GM18519 (cell line): ENCODE results near the gene AAK1.

Experiments
- ATAC-seq: cut with Tn5 transposase; IDR thresholded peaks from one replicate; pipeline ENCODE4 v1.9.1; 2021; ENCODE audit warnings: mild to moderate bottlenecking, moderate library complexity; ENCODE audit not compliant: unreplicated experiment, low FRiP score

Gene AAK1

GRCh38 chr2:69549421-69549820, 94.1 kb downstream of the AAK1 start:
- ATAC-seq: no peak

GRCh38 chr2:69547984-69548715, 95.4 kb downstream of the AAK1 start:
- ATAC-seq: no peak

DNA sequence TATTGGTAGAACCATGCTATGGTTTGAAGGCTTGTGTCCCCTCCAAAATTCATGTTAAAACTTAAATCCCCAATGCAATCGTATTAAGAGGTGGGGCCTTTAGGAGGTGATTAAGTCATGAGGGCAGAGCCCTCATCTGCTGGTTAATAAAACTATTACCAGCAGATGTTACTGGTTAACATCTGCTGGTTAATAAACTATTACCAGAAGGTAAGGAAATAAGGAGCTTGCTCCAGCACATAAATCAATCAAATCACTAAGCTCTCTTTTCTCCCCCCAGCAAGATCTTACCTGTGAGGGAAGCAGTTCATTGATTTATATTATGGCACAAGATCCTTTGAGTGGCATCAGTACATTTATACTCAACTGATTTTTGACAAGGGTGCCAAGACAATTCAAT, 96.9 kb downstream of the AAK1 start:
- no peak for ATAC-seq

DNA sequence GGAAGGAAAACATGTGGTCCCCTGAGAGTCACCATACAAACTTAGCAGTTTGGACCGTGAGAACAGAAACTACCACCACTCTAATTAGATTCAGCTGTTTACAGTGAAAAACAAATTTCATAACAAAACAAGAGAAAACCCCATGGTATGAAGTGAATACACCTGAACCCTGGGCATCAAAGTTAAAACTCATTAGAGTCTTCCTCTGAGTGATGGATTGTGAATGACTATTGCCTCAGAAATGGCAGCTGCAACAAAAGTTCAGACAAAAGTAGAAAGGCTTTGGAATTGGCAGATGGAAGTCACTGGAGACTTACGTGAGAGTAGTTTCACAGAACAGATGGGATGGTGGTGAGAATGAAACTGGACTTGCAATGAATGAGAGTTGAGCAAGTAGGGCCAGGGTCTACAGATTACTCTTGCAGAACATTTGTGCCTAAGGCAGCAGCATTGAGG, 98.0 kb downstream of the AAK1 start:
- ATAC-seq: no peak

DNA sequence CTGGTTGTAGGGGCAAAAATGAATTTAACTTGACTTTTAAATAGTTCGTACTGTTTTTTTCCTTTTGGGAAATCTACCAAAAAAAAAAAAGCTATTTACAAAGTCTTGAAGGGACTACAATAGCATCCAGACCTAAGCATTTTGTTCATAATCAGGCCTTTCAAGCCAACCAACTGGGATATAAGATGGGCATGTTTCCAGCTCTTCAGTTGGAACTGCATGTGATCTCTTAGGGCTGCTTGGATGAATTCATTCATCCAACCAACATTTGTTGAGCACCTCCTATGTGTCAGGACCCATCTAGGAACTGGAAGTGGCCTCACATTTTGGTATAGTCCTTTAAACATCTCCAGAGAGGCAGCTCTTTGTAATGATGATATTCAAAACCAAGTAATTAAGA, 98.6 kb downstream of the AAK1 start:
- no peak for ATAC-seq

DNA sequence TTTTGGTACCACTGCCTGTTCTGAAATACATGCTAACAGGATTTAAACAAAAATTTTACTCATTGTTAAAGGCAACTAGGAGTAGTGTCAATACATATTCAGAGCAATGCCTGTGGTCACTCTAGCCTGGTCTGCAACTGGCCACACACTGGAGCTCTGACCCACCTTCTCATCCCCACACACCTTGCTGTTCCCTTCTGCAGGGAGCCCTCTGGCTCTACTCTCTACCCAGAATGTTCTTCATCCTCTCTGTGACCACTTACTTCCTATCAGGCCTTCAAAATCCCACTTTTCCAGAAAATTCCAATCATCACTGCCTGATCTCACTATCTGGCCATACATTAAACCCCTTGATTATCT, 104.0 kb downstream of the AAK1 start:
- ATAC-seq: no peak

DNA sequence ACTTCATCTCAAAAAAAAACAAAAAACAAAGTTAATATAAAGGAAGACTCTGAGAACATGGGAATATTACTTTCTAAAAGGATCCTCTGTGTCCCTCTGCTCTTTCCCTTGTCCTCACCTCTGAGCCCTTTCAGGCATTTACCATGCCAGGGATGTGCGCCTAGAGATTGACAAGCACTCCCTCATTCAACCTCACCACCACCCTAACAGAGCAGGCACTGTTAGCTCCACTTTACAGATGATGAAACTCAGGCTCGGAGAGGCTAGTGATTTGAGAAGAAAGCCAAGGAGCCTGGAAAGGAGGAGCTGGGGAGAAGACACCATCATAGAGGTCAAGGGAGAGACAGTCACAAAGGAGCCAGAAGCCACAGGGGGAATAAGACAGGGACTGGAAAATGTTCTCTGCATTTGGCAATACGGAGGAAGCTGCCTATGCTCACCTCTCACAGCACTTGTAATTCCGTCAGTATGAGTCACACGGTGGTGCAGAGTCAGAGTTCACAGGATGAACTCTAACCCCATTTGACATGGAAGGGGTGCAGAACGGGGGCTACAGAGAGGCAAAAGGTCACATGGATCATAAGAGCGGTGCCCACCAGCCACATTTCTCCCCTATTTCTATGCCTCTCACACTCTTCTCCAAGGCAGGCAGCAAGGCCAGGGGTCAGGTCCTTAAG, 104.5 kb downstream of the AAK1 start:
- no peak for ATAC-seq

DNA sequence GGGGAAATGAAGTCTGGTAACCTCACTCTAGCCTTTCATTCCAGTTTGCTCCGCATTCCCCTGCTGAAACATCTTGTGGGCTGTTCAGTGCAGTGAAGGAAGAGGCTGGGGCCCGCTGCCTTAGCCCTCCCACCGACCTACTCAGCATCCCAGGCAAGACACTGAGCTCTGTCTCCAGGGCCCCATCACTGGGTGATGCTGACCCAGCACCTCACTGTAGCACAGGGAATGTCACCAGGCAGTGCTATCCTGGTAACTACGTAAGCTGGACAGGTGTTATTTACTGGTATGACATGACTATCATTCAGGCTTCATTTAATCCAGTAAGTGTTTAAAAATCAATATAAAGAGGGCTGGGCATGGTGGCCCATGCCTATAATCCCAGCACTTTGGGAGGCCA, 105.3 kb downstream of the AAK1 start:
- ATAC-seq: no peak

DNA sequence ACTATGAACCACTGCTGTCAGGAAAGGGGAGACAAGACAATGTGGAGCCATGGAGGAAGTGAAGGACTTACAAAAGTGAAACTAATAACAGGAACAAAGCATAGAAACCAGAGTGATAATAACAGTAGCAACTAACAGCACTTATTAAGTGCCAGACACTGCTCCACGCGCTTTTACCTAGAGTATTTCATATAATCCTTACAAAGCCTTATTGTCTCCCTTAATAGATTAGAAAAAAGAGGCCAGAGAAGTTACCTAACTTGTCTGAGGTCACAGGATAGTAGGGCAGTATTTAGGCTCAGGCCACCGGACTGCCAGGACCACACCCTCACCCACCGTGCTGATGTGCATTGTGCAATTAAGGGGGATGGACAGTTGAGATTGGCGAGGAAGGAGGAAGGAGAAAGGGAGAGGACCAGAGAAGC, 107.7 kb downstream of the AAK1 start:
- no peak for ATAC-seq

- no peak for ATAC-seq
These were observed 112.4 kb downstream of the AAK1 start for GRCh38 chr2:69531186-69531585.

GRCh38 chr2:69529480-69529879, 114.1 kb downstream of the AAK1 start:
- ATAC-seq: no peak

GRCh38 chr2:69525261-69525660, 118.3 kb downstream of the AAK1 start:
- ATAC-seq: no peak

DNA sequence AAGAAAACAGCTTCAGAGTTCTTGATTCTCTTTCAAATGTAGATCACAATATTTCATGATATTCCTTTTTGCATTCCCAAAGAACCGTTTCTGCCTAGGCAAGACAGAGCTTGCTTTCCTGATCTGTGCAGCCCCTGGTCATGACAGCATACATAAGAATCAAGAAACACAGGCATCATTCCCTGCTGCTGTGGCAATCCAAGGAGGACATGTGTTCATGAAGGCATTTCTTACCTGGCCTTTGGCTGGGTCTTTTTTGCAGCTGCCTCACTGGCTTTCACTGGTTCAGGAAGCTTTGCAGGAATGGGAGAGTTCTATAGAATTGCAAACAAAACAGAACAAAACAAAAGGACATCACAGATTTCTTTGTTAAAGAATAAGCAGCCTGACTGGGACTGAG, 118.7 kb downstream of the AAK1 start:
- ATAC-seq: no peak

GRCh38 chr2:69521747-69522146, 121.8 kb downstream of the AAK1 start:
- ATAC-seq: no peak

GRCh38 chr2:69518841-69519240, 124.7 kb downstream of the AAK1 start:
- ATAC-seq: no peak

DNA sequence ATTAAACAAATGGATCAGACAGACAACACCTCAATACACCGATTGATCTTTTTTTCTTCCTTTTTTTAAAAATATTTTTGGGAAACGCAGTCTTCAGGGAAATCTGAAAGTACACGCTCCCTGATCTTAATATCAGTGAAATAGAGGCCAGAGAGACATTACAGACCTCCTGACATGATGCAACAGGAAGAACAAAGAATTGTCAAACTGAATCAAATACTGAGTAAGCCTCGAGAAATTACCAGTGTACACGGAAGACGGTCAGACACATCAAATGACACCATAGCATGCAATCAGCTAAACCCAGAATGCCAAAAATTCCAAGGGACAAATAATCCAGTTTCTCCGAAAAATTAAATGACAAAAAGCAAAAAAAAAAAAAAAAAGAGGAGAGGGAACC, 126.1 kb downstream of the AAK1 start:
- ATAC-seq: no peak

DNA sequence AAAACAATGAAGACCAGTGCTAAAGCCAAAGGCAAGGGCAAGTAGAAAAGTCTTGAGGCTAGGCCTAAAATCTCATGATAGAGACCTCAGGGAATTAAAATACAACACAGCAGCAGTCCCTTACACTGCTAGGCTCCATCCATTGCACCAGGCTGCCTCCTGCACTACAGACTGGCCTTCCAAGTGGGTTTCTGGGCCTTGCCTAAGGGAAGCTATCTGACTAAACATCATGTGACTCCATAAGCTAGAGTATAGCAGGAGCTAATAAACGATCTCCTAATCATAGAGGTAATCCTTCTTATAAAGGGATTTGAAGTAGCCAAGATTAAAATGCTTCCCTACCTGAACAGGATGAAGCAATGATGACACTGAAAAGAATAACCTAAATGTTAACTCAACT, 128.7 kb downstream of the AAK1 start:
- no peak for ATAC-seq

DNA sequence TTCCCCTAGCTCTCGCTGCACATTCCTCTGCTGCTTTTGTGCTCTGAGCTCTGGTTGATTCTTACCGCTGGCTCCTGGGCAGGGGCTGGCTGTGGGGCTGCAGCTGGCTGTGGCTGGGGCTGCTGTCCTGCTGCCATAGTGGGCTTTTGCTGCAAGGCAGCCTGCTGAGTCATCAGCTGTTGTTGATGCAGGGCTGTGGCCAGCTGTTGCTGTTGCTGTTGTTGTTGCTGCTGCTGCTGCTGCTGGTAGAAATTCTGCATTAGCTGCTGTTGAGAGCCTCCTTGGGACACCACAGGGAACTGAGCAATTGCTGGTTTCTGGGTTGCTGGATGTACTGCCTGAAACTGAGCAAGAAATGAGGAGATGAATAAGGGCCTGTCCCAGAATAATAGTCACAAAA, 129.1 kb downstream of the AAK1 start:
- no peak for ATAC-seq

DNA sequence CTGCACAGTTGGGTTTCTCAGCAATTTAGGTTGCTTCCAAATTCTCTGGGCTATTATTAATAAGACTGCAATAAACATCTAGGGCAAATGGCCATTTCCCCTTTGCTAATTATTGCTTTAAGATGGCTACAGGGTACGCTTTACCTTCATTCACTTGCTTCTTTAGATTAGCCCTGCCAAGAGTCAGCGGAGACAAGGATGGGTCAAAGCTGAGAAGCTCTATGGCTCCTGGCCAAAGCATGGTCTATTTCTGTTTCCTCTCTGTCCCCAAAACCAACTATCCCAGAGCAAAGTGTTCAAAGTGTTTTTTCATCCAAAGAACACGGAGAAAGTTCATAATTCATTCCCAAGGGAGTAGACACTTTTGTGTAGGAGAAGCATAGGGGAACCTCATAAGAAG, 131.1 kb downstream of the AAK1 start:
- no peak for ATAC-seq

- no peak for ATAC-seq
These were observed 133.3 kb downstream of the AAK1 start for GRCh38 chr2:69510204-69510603.

DNA sequence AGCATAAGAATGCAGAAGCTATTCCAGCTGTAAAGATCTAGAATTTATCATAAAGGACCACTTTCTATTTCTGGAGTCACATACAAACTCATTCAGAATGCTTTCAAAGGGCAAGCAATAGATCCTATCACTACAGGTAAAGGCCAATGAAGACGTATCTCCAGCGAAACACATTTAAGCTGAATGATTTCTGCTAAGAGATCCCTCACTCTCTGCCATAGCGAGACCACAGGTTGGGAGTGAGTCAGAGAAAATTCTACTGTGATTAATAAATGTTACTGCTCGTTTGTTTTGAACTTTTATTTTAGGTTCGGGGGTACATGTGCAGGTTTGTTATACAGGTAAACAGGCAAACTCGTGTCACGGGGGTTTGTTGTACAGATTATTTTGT, 133.8 kb downstream of the AAK1 start:
- no peak for ATAC-seq

- no peak for ATAC-seq
These were observed 134.4 kb downstream of the AAK1 start for GRCh38 chr2:69509011-69509749.
